GM19193 (cell line): ENCODE results near the gene HPGD.

Experiments
- POLR2A ChIP-seq: IDR thresholded peaks from 4 replicates; pipeline ENCODE4 v1.6.1; 2011; ENCODE audit not compliant: insufficient read depth, insufficient read length; ENCODE audit errors: extremely low read depth

The HPGD gene

DNA sequence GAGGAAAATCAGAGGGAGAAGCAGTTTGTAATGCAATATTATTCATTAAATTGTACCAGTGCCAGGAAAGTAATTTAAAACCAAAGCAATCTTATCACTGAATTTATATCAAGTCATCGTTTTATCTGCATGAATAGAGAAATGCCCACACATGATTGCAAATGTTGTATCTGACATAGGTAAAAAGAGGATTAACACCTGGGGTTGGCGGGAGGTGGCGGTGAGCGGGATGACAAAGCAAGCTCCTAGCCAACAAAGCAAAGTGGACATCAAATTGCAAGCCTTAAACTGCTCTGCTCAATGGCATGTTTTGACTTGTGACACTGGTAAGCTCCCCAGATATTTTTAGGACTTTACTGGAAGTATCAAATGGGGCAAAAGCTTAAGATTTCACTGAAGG, 16.4 kb downstream of the HPGD start:
- no peak for TF ChIP-seq POLR2A

DNA sequence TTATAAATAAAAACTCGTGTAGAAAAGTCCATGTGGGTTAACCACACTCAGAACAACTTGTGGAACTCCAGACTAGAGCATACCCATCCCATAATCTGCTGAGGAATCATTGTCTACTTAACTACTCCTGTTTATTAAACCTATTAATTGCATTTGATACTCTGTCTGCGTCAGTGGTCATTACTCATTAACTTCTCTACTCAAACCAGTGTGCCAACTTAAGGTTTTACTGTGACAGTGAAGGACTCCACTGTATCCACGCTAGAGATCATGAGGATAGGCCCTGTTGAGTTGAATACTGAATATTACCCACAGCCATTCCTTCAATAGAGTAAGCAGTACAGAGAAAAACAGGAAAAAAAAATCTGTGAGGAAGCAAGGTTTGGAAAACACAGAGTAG, 17.3 kb downstream of the HPGD start:
- TF ChIP-seq POLR2A = no peak

- TF ChIP-seq POLR2A = no peak
These were observed 19.1 kb downstream of the HPGD start for GRCh38 chr4:174503079-174503715.

- no peak for TF ChIP-seq POLR2A
These were observed 25.5 kb downstream of the HPGD start for GRCh38 chr4:174496631-174497432.

DNA sequence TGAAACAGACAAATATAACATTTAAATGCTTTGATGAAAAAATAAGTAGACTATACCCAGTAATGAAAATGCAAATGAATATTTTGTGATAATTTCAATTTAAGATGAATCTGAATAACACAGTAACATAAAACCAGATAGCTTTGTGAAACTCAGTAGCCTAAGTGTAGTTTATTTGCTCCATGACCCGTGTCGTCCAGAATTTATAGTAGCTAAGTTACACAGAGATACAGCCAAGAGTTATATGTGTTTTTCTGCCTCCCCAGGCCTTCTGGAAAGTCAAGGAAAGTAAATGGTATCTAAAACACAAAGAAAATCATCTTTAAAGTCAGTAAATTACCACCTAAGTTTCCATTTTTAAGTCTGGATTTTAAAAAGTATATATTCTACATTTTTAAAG, 26.7 kb downstream of the HPGD start:
- no peak for TF ChIP-seq POLR2A

- no peak for TF ChIP-seq POLR2A
These were observed 27.6 kb downstream of the HPGD start for GRCh38 chr4:174494726-174495125.

DNA sequence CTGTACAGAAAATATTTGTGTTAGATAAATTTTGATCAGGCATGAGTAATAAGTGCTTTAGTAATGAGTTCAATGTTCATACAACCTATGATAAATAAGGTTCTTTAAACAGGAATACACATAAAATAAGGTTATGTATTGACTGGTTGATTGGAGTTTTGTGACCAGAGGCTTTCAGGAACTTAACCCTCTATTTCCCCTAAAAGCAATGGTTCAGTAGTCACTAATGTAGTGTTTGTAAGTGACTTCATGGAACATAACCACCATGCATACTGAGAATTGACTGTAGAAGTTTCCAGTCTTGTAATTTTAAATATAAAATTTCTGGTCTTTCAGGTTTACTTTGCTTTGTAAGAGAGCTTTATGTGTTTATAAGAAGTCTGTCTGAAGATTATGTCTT, 28.1 kb downstream of the HPGD start:
- TF ChIP-seq POLR2A = no peak

DNA sequence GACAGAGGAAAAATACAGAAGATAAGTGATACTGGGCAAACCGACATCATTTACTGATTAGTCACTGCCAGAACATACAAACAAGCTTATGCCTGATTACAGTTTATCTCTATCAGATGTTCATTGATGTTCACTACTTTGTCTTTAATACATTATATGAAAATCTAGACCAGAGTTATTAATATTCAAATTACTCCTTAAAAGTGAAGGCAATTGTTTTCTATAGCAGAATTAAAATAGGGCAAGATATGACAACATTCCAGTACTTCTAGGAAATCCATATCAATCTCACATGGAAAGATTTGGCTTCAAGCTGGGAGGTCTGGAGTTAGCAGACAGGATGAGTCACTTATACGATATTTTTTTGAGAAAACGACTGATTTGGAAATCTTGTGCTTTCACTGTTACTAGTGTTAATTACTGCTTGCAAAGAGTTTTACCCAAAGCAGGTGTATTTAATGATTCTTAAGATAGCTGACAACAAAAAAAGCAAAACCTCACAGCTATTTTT, 31.8 kb downstream of the HPGD start:
- TF ChIP-seq POLR2A = no peak

- no peak for TF ChIP-seq POLR2A
These were observed 37.3 kb downstream of the HPGD start for GRCh38 chr4:174485025-174485424.

GRCh38 chr4:174483792-174484191, 38.5 kb downstream of the HPGD start:
- TF ChIP-seq POLR2A = no peak

GRCh38 chr4:174479140-174479539, 43.1 kb downstream of the HPGD start:
- no peak for TF ChIP-seq POLR2A

DNA sequence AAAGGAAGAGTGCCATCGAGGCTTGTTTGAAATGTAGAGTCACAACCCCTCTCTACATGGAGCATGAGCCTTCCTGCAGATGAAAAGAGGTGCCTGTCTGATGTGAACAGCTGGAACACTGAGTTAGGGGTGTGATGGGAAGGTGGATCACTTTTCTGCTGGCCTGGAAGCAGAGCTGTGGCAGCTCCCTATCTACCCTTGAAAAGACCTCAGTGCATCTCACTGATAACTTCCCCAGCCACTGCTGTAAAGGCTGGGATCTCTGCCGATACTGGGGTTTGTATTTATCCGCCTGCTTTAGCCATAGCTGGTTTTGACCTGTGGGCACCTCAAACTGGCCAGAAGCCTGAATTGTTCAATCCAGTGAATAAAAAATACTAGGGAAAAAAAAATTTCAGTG, 46.8 kb downstream of the HPGD start:
- no peak for TF ChIP-seq POLR2A

DNA sequence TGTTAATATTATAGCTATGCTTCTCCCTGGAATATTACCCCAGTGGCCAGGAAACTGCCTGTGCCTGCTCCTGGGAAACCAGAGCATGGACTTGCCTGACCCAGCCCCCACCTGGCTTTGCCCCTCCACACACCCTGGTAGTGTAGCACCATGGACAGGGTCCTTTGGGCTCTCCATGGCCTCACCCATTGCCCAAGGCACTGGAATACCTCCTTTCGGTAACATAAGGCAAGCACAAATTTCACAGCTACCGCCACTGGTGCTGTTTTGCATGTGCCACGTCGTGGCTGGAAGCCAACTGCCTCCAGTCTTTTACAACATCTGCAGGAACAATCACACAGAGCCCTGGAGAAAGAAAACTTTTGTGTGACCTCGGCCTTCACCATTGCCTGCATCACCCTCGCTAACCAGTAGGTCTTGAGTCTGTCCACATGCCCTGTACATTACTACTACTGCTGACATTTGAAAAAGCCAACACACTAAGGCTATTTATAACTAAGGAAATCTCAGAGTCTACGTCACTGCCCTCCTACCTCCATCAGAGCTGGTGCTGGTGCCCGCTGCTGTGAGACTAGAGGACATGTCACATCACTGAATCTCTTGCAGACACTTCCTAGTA, 47.7 kb downstream of the HPGD start:
- no peak for TF ChIP-seq POLR2A

DNA sequence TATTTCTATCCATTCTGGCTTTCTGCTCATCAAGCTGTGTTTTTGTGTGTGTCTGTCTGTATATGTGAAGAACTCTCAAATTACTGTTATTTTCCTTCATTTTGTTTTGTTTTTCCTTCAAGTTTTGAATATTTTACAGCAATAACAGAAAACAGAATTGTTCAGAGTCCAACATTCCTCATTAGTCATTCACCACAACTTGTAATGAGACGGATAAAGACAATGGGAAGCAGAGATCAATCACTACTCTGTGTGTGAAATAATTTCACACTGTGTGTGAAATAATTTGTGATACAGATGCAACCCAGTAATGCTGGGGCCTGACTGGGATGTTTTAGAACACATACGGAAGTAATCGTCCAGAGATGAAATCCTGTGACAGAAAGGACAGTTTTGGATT, 55.2 kb downstream of the HPGD start:
- no peak for TF ChIP-seq POLR2A

DNA sequence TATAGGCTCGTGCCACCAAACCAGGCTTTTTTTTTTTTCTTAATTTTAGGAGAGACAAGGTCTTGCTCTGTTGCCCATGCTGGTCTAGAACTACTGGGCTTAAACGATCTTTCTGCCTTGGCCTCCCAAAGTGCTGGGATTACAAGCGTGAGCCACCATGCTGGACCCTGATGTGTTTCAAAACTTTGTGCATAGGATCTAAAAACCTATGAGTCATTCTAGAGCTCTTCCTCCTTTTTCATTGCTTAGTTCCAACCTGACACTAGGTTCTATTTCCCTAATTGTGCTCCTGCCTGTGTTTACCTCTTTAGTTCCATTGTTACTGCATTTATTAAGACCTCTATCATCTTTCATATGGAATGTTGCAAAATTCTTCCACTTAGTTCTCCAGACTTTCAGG, 57.3 kb downstream of the HPGD start:
- no peak for TF ChIP-seq POLR2A
